K562 (cell line): ENCODE results near the gene WBP1. TPM values are rescaled to one million over a fixed set of nuclear protein-coding genes. Genes with fewer than 3 reads are reported as not detected.
A peak's percentile ranks its signal among the peaks of the same experiment; 100 is the strongest.

Source experiments
- DNMT1 ChIP-seq: fragments of 450-650 bp; IDR thresholded peaks from 2 replicates; pipeline ENCODE4 v1.6.1; 2016; ENCODE audit warnings: antibody characterized with exemption, mild to moderate bottlenecking
- ELF1 ChIP-seq: fragments of 200-800 bp; sonication (Bioruptor generic); IDR thresholded peaks from 2 replicates; pipeline ENCODE4 v1.6.1; 2016; ENCODE audit warnings: missing genetic modification characterization, missing compliant biosample characterization
- EP400 ChIP-seq: fragments of 450-650 bp; IDR thresholded peaks from 2 replicates; pipeline ENCODE4 v1.6.1; 2017; ENCODE audit warnings: antibody characterized with exemption, mild to moderate bottlenecking, moderate library complexity
- KDM1A ChIP-seq, 2 experiments: fragments of 450-650 bp; IDR thresholded peaks; 2 replicates each; pipeline ENCODE4 v1.6.1; 2016; ENCODE audit warnings: mild to moderate bottlenecking in 2 of 2
- L3MBTL2 ChIP-seq: fragments of 450-650 bp; IDR thresholded peaks from 2 replicates; pipeline ENCODE4 v1.6.1; 2016; ENCODE audit warnings: mild to moderate bottlenecking, moderate library complexity
- NR4A1 ChIP-seq, 2 experiments: fragments of 250-450 bp in 1 of 2; fragments of 450-650 bp in 1 of 2; sonication (Bioruptor Pico) in 1 of 2; IDR thresholded peaks; 2 replicates each; pipeline versions ENCODE4 v1.4.0 to v1.6.1; 2016 to 2020; ENCODE audit warnings: mild to moderate bottlenecking in 2 of 2, missing compliant biosample characterization in 1 of 2, missing genetic modification characterization in 1 of 2, moderate library complexity in 1 of 2
- RB1 ChIP-seq: fragments of 450-650 bp; IDR thresholded peaks from 2 replicates; pipeline ENCODE4 v1.6.1; 2017; ENCODE audit warnings: low read depth, mild to moderate bottlenecking
- SIN3A ChIP-seq, 2 experiments: fragments of 150-350 bp in 1 of 2; IDR thresholded peaks; 2 replicates each; pipeline ENCODE4 v1.6.1; 2011 to 2016; ENCODE audit warnings: borderline replicate concordance in 2 of 2, low read depth in 2 of 2, low read length in 2 of 2, mild to moderate bottlenecking in 2 of 2, moderate library complexity in 2 of 2; ENCODE audit not compliant: control insufficient read depth in 1 of 2
- YY1 ChIP-seq, 3 experiments: IDR thresholded peaks; 2 replicates each; pipeline ENCODE4 v1.6.1; 2011; ENCODE audit warnings: low read length in 2 of 3, mild to moderate bottlenecking in 2 of 3, moderate library complexity in 2 of 3, borderline replicate concordance in 1 of 3, control low read depth in 1 of 3, low read depth in 1 of 3; ENCODE audit not compliant: insufficient read depth in 3 of 3, insufficient replicate concordance in 2 of 3, control insufficient read depth in 1 of 3, insufficient read length in 1 of 3; ENCODE audit errors: extremely low read depth in 1 of 3
- ZNF175 ChIP-seq: fragments of 200-800 bp; sonication (Bioruptor generic); IDR thresholded peaks from 2 replicates; pipeline ENCODE4 v1.6.1; 2016; ENCODE audit warnings: low read depth, mild to moderate bottlenecking, missing genetic modification characterization, missing compliant biosample characterization
- ZNF23 ChIP-seq: fragments of 250-450 bp; sonication (Bioruptor Pico); IDR thresholded peaks from 2 replicates; pipeline ENCODE4 v1.4.0; 2020; ENCODE audit warnings: mild to moderate bottlenecking
- ZNF609 ChIP-seq: sonication (generic); formaldehyde crosslinking; IDR thresholded peaks from 2 replicates; pipeline ENCODE4 v1.8.1; 2023; ENCODE audit warnings: missing genetic modification reagents, mild to moderate bottlenecking, borderline replicate concordance
- ZNF696 ChIP-seq: fragments of 250-450 bp; sonication (Bioruptor Pico); conservative IDR thresholded peaks from 2 replicates; pipeline ENCODE4 v1.4.0; 2020; ENCODE audit warnings: mild to moderate bottlenecking, moderate library complexity
- ZNF766 ChIP-seq: fragments of 200-800 bp; sonication (Bioruptor generic); conservative IDR thresholded peaks from 2 replicates; pipeline ENCODE4 v1.6.1; 2016; ENCODE audit warnings: missing genetic modification characterization, missing compliant biosample characterization
- polyA plus RNA-seq, 8 experiments: library from polyadenylated mRNA; depleted of rRNA in 4 of 8; stranded (reverse) in 5 of 8; unstranded in 3 of 8; fragments of >200 nt; fragmentation: Nextera tagmentation in 2 of 8; fragmentation: Illumina TruSeq in 1 of 8; extraction: Ambion mirVana in 2 of 8; extraction: Trizol in 1 of 8; gene quantifications; 2 replicates each; pipeline versions ENCODE4 v1.2.1 to v1.2.3, GENCODE V29; 2011 to 2014; ENCODE audit warnings: inconsistent platforms in 1 of 8, missing spikeins in 1 of 8
- total RNA-seq, 7 experiments: library from RNA; depleted of rRNA in 6 of 7; stranded (reverse); fragments of >200 nt in 6 of 7; fragmentation: Illumina TruSeq in 2 of 7; extraction: Trizol in 2 of 7; gene quantifications; 2 replicates each; pipeline versions ENCODE4 v1.2.1 to v1.2.3, GENCODE V29; 2011 to 2021; ENCODE audit warnings: low replicate concordance in 1 of 7
- TF ChIP-seq, protein P1 (sequence below): IDR thresholded peaks from 3 replicates; pipeline ENCODE4 v1.6.1; 2011; ENCODE audit warnings: borderline replicate concordance, mild to moderate bottlenecking, moderate library complexity; ENCODE audit not compliant: insufficient read length; ENCODE audit errors: extremely low read depth

WBP1 gene
- total and polyA plus RNA-seq, 9 of the 15 experiments (the other 6 are each of a cell fraction or from before 2014, with no cell fraction given), result 1.9 to 27.7 (median 14.2) TPM

DNA sequence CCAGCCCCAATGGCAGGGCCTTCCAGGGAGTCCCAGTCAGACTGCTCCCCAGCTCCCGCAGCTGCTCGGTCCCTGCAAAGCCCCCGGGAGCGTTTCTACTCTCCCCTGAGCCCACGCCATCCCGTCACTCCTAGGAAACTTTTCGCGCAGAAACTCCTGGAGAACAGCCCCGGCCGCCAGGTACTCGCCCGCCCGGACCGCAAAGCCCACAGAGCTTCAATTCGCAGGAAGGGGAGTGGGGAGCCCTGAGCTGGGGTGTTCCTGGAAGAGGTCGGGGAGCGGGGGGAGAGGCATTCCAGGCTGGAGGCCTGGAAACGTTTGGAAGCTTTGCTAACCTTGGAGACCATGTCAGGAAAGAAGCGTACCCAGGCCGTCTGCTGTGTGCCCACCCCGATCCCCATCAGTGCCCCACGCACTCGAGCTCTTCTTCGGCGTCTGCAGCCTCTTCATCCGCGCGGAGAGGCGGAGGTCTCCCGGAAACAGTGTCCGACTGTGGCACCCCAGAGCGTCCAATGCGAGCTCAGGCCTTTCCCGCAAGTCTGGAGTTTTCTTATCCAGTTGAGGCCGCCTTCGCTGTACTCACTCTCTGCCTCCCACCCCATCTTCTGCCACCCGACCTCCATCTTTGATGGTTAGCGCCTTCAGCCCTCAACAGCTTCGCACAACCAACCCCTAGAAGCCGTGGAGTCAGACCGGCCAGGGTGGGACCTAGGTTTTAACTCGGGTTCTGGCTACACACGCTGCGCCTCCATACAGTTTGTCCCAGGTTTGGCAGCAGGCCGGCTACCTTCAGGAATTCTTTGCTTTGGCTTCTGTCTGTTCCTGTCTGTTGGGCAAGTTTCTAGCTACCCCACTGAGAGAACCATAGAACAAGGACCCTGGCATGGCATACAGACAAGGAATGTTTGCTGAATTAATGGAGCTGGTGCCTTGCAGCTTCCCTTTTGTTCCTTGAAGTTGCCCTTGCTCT is 45.6 kb downstream of the WBP1 start (continued):
- TF ChIP-seq KDM1A (IDR thresholded peaks at IDR 0.05) (0 out of 4 replicates have a peak, but pooled peaks of 1 of the 2 experiments have one; percentile 7), DNMT1 (no peak), L3MBTL2 (peak; percentile 71; the same call in 1 of the 2 replicates), EP400 (0 out of 2 replicates have a peak, but pooled peaks have one; percentile 0), ZNF175 (CRISPR knock-in tag) (no peak), ZNF766 (CRISPR knock-in tag) (0 out of 2 replicates have a peak, but pooled peaks have one; percentile 48), YY1 (IDR thresholded peaks at IDR 0.05; ENCODE audit: borderline replicate concordance in 1 of 3, control insufficient read depth in 1 of 3, extremely low read depth in 1 of 3, insufficient read depth in 3 of 3, insufficient read length in 1 of 3, insufficient replicate concordance in 2 of 3, low read depth in 1 of 3, low read length in 2 of 3) (peak in 2 of 3 experiments; percentile 24 to 78), ELF1 (tag) (0 out of 2 replicates have a peak, but pooled peaks have one; percentile 11), ZNF609 (CRISPR knock-in tag) (no peak), SIN3A (IDR thresholded peaks at IDR 0.05; ENCODE audit: borderline replicate concordance in 2 of 2, control insufficient read depth in 1 of 2, low read depth in 2 of 2, low read length in 2 of 2) (peak in 1 of 2 experiments; percentile 19; a peak in 1 of 4 replicates), NR4A1 (CRISPR knock-in tag; IDR thresholded peaks at IDR 0.05) (no peak), NR4A1 (tag; IDR thresholded peaks at IDR 0.05) (0 out of 2 replicates have a peak, but pooled peaks have one; percentile 46), RB1 (peak; percentile 17; the same call in 1 of the 2 replicates), ZNF23 (CRISPR knock-in tag) (no peak), ZNF696 (CRISPR knock-in tag) (no peak)
- TF ChIP-seq, protein P1, sequence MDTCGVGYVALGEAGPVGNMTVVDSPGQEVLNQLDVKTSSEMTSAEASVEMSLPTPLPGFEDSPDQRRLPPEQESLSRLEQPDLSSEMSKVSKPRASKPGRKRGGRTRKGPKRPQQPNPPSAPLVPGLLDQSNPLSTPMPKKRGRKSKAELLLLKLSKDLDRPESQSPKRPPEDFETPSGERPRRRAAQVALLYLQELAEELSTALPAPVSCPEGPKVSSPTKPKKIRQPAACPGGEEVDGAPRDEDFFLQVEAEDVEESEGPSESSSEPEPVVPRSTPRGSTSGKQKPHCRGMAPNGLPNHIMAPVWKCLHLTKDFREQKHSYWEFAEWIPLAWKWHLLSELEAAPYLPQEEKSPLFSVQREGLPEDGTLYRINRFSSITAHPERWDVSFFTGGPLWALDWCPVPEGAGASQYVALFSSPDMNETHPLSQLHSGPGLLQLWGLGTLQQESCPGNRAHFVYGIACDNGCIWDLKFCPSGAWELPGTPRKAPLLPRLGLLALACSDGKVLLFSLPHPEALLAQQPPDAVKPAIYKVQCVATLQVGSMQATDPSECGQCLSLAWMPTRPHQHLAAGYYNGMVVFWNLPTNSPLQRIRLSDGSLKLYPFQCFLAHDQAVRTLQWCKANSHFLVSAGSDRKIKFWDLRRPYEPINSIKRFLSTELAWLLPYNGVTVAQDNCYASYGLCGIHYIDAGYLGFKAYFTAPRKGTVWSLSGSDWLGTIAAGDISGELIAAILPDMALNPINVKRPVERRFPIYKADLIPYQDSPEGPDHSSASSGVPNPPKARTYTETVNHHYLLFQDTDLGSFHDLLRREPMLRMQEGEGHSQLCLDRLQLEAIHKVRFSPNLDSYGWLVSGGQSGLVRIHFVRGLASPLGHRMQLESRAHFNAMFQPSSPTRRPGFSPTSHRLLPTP, result no peak
